HepG2 (cell line): ENCODE data around the gene PSMD3. TPM values are rescaled to one million over a fixed set of nuclear protein-coding genes. Genes with fewer than 3 reads are reported as not detected.

Experiments used
- ARNTL ChIP-seq: sonication (generic); formaldehyde crosslinking; IDR thresholded peaks from 2 replicates; pipeline ENCODE4 v1.4.0; 2020; ENCODE audit warnings: mild to moderate bottlenecking, missing genetic modification reagents
- ATM ChIP-seq: fragments of 450-650 bp; IDR thresholded peaks from 2 replicates; pipeline ENCODE4 v1.7.1; 2017; ENCODE audit warnings: mild to moderate bottlenecking, borderline replicate concordance
- ATRX ChIP-seq: sonication (generic); formaldehyde crosslinking; IDR thresholded peaks from 2 replicates; pipeline ENCODE4 v1.4.0; 2020; ENCODE audit warnings: missing genetic modification reagents, borderline replicate concordance
- CBX2 ChIP-seq, 2 experiments: fragments of 200-600 bp in 1 of 2; sonication (generic); formaldehyde crosslinking in 1 of 2; IDR thresholded peaks; 2 replicates each; pipeline versions ENCODE4 v1.7.0 to v1.8.1; 2018 to 2022; ENCODE audit warnings: low read depth in 2 of 2, low read length in 1 of 2, mild to moderate bottlenecking in 1 of 2, missing genetic modification reagents in 1 of 2
- GATAD2A ChIP-seq: IDR thresholded peaks from 2 replicates; pipeline ENCODE4 v1.6.1; 2016
- HOXA3 ChIP-seq: sonication (generic); formaldehyde crosslinking; IDR thresholded peaks from 2 replicates; pipeline ENCODE4 v1.5.0; 2020; ENCODE audit warnings: missing genetic modification reagents
- KDM6A ChIP-seq: IDR thresholded peaks from 2 replicates; pipeline ENCODE4 v1.6.1; 2016; ENCODE audit warnings: low read depth
- KMT2B ChIP-seq: IDR thresholded peaks from 2 replicates; pipeline ENCODE4 v1.6.1; 2016; ENCODE audit warnings: missing genetic modification reagents, missing compliant biosample characterization
- MED13 ChIP-seq: sonication (generic); formaldehyde crosslinking; IDR thresholded peaks from 2 replicates; pipeline ENCODE4 v1.5.0; 2020; ENCODE audit warnings: missing genetic modification reagents
- PCBP2 ChIP-seq: fragments of 200-400 bp; formaldehyde crosslinking; optimal IDR thresholded peaks from 2 replicates; pipeline ENCODE3; 2018; ENCODE audit warnings: low read length, low read depth; ENCODE audit not compliant: poor library complexity, severe bottlenecking
- PHF5A ChIP-seq: IDR thresholded peaks from one replicate; pipeline ENCODE4 v1.6.1; 2018; ENCODE audit warnings: low read depth, missing genetic modification reagents; ENCODE audit not compliant: unreplicated experiment
- POLR2G ChIP-seq: fragments of 200-400 bp; formaldehyde crosslinking; IDR thresholded peaks from 2 replicates; pipeline ENCODE4 v1.6.1; 2018; ENCODE audit warnings: mild to moderate bottlenecking, low read depth, low read length, moderate library complexity
- RELA ChIP-seq: sonication (generic); formaldehyde crosslinking; IDR thresholded peaks from 2 replicates; pipeline ENCODE4 v1.4.0; 2020; ENCODE audit warnings: missing genetic modification reagents
- SYNCRIP ChIP-seq: fragments of 200-400 bp; formaldehyde crosslinking; IDR thresholded peaks from 2 replicates; pipeline ENCODE4 v1.6.1; 2018; ENCODE audit warnings: mild to moderate bottlenecking, low read depth, low read length; ENCODE audit not compliant: insufficient read depth
- XRCC5 ChIP-seq: fragments of 200-400 bp; formaldehyde crosslinking; optimal IDR thresholded peaks from 2 replicates; pipeline ENCODE3; 2017; ENCODE audit warnings: mild to moderate bottlenecking, low read length
- ZBTB4 ChIP-seq: sonication (generic); formaldehyde crosslinking; IDR thresholded peaks from 2 replicates; pipeline ENCODE4 v1.4.0; 2020; ENCODE audit warnings: missing genetic modification reagents, mild to moderate bottlenecking, borderline replicate concordance
- ZBTB49 ChIP-seq: sonication (generic); formaldehyde crosslinking; IDR thresholded peaks from 2 replicates; pipeline ENCODE4 v1.4.0; 2020; ENCODE audit warnings: missing genetic modification reagents, borderline replicate concordance
- ZFP62 ChIP-seq: sonication (generic); formaldehyde crosslinking; IDR thresholded peaks from 2 replicates; pipeline ENCODE4 v1.4.0; 2020; ENCODE audit warnings: missing genetic modification reagents
- ZFP82 ChIP-seq: sonication (generic); formaldehyde crosslinking; IDR thresholded peaks from 2 replicates; pipeline ENCODE4 v1.5.1; 2020; ENCODE audit warnings: mild to moderate bottlenecking, missing genetic modification reagents, borderline replicate concordance
- ZNF207 ChIP-seq: fragments of 450-650 bp; IDR thresholded peaks from 2 replicates; pipeline ENCODE4 v1.6.1; 2016; ENCODE audit warnings: antibody characterized with exemption, borderline replicate concordance
- ZNF232 ChIP-seq: sonication (generic); formaldehyde crosslinking; IDR thresholded peaks from 2 replicates; pipeline ENCODE4 v1.4.0; 2020; ENCODE audit warnings: missing genetic modification reagents, borderline replicate concordance
- ZNF3 ChIP-seq: IDR thresholded peaks from 2 replicates; pipeline ENCODE4 v1.7.0; 2017; ENCODE audit warnings: inconsistent platforms
- ZNF354B ChIP-seq: sonication (generic); formaldehyde crosslinking; IDR thresholded peaks from 2 replicates; pipeline ENCODE4 v1.8.0; 2022; ENCODE audit warnings: mild to moderate bottlenecking, missing genetic modification reagents
- ZNF576 ChIP-seq: sonication (generic); formaldehyde crosslinking; IDR thresholded peaks from 2 replicates; pipeline ENCODE4 v1.4.0; 2020; ENCODE audit warnings: mild to moderate bottlenecking, missing genetic modification reagents
- ZNF746 ChIP-seq: sonication (generic); formaldehyde crosslinking; IDR thresholded peaks from 2 replicates; pipeline ENCODE4 v1.8.0; 2022; ENCODE audit warnings: mild to moderate bottlenecking, missing genetic modification reagents
- ZNF891 ChIP-seq: sonication (generic); formaldehyde crosslinking; IDR thresholded peaks from 2 replicates; pipeline ENCODE4 v1.5.0; 2020; ENCODE audit warnings: mild to moderate bottlenecking, missing genetic modification reagents
- polyA plus RNA-seq, 8 experiments: library from polyadenylated mRNA; depleted of rRNA in 3 of 8; stranded (reverse) in 7 of 8; unstranded in 1 of 8; fragments of >200 nt; fragmentation: Illumina TruSeq in 4 of 8; extraction: Trizol in 4 of 8; gene quantifications; 2 replicates each; pipeline versions ENCODE4 v1.2.1 to v1.2.3, GENCODE V29; 2011 to 2016; ENCODE audit warnings: low read depth in 4 of 8, missing spikeins in 1 of 8, mixed read lengths in 1 of 8; ENCODE audit not compliant: insufficient read depth in 1 of 8
- total RNA-seq, 5 experiments: library from RNA; depleted of rRNA; stranded (reverse); fragments of >200 nt; fragmentation: Illumina TruSeq; extraction: Trizol; gene quantifications; 2 replicates each; pipeline ENCODE4 v1.2.3, GENCODE V29; 2016; ENCODE audit warnings: low read depth in 1 of 5

Gene PSMD3
- total and polyA plus RNA-seq, 2 of the 13 experiments (the other 11 are each of a cell fraction or from before 2014, with no cell fraction given), result 97.4 to 146 TPM

GRCh38 chr17:40026816-40027613, 46.4 kb downstream of the PSMD3 start (continued):
- TF ChIP-seq ZBTB4 (CRISPR knock-in tag) (no peak; the same call in 1 of the 2 replicates), ATM (no peak), ZNF3 (CRISPR knock-in tag) (no peak), ZNF207 (no peak), XRCC5 (peak; percentile 84), ZBTB49 (no peak), GATAD2A (CRISPR knock-in tag) (0 out of 2 replicates have a peak, but pooled peaks have one; percentile 31), PHF5A (CRISPR knock-in tag) (peak; percentile 57), ZNF891 (CRISPR knock-in tag) (0 out of 2 replicates have a peak, but pooled peaks have one; percentile 53), ATRX (CRISPR knock-in tag) (no peak), ZNF746 (CRISPR knock-in tag) (no peak), ZNF232 (CRISPR knock-in tag) (no peak), RELA (no peak), CBX2 (IDR thresholded peaks at IDR 0.05; ENCODE audit: low read depth, low read length) (no peak), CBX2 (CRISPR knock-in tag; IDR thresholded peaks at IDR 0.05; ENCODE audit: low read depth) (no peak), SYNCRIP (no peak), ZNF354B (no peak), ZFP62 (CRISPR knock-in tag) (no peak), POLR2G (no peak), KDM6A (CRISPR knock-in tag) (no peak), HOXA3 (CRISPR knock-in tag) (no peak; the same call in 1 of the 2 replicates), ZFP82 (no peak), MED13 (CRISPR knock-in tag) (no peak), ZNF576 (no peak), ARNTL (no peak), PCBP2 (no peak), KMT2B (CRISPR knock-in tag) (no peak)
